Measurements from ENCODE around the gene INPP5F. TPM values are rescaled to one million over a fixed set of nuclear protein-coding genes. Genes with fewer than 3 reads are reported as not detected.
"Not testable (repeated sequence)": the region's sequence is repeated elsewhere in the genome, so short reads cannot be mapped to it uniquely, and the experiment has no call there.

Gene INPP5F
- total and polyA plus RNA-seq, 2 donors, result 9.4 to 10.8 TPM

- Histone ChIP-seq H3K4me1 (ENCODE audit: control insufficient read depth in 2 of 2, insufficient read depth in 2 of 2, low read length in 2 of 2) (no peaks in the 10 kb centered on the region), H3K27me3 (ENCODE audit: control insufficient read depth in 2 of 2, insufficient read depth in 1 of 2, low read length in 1 of 2) (no peaks in the 10 kb centered on the region), H3K9me3 (ENCODE audit: control insufficient read depth in 2 of 2, insufficient read depth in 1 of 2, low read length in 1 of 2) (no peaks in the 10 kb centered on the region), H3K36me3 (ENCODE audit: control insufficient read depth in 2 of 2, insufficient read depth in 2 of 2, low read length in 1 of 2) (no peaks in the 10 kb centered on the region), H3K27ac (ENCODE audit: low read depth in 1 of 2, low read length in 1 of 2) (no peak overlapping the region), H3K4me3 (ENCODE audit: low read length in 2 of 2) (no peak overlapping the region)
- no peak for DNase-seq (ENCODE audit: low read depth in 6 of 9, low spot score in 9 of 9)
- 98% methylated on average over 3 of the region's 3 CpGs for WGBS
Observed at GRCh38 chr10:119762035-119762434, 36.2 kb downstream of the INPP5F start.

- Histone ChIP-seq H3K4me3 (ENCODE audit: low read length in 2 of 2) (no peak overlapping the region), H3K4me1 (ENCODE audit: control insufficient read depth in 2 of 2, insufficient read depth in 2 of 2, low read length in 2 of 2) (no peaks in the 10 kb centered on the region), H3K27me3 (ENCODE audit: control insufficient read depth in 2 of 2, insufficient read depth in 1 of 2, low read length in 1 of 2) (no peaks in the 10 kb centered on the region), H3K9me3 (ENCODE audit: control insufficient read depth in 2 of 2, insufficient read depth in 1 of 2, low read length in 1 of 2) (no peaks in the 10 kb centered on the region), H3K27ac (ENCODE audit: low read depth in 1 of 2, low read length in 1 of 2) (no peak overlapping the region), H3K36me3 (ENCODE audit: control insufficient read depth in 2 of 2, insufficient read depth in 2 of 2, low read length in 1 of 2) (no peaks in the 10 kb centered on the region)
- 97% methylated on average over 8 of the region's 8 CpGs for WGBS
- DNase-seq (ENCODE audit: low read depth in 6 of 9, low spot score in 9 of 9), result no peak
Observed at GRCh38 chr10:119762805-119763798, 37.3 kb downstream of the INPP5F start.

GRCh38 chr10:119768455-119769094 lies 42.7 kb downstream of the INPP5F start:
- H3K27ac ChIP-seq (ENCODE audit: low read depth in 1 of 2, low read length in 1 of 2), result no peak overlapping the region
- no peak overlapping the region for H3K4me3 ChIP-seq (ENCODE audit: low read length in 2 of 2)
- no peaks in the 10 kb centered on the region for H3K27me3 ChIP-seq (ENCODE audit: control insufficient read depth in 2 of 2, insufficient read depth in 1 of 2, low read length in 1 of 2)
- H3K9me3 ChIP-seq (ENCODE audit: control insufficient read depth in 2 of 2, insufficient read depth in 1 of 2, low read length in 1 of 2), result no peaks in the 10 kb centered on the region
- 65% methylated on average over 4 of the region's 4 CpGs for WGBS
- H3K36me3 ChIP-seq (ENCODE audit: control insufficient read depth in 2 of 2, insufficient read depth in 2 of 2, low read length in 1 of 2), result no peaks in the 10 kb centered on the region
- DNase-seq (ENCODE audit: low read depth in 6 of 9, low spot score in 9 of 9), result no peak
- no peaks in the 10 kb centered on the region for H3K4me1 ChIP-seq (ENCODE audit: control insufficient read depth in 2 of 2, insufficient read depth in 2 of 2, low read length in 2 of 2)

- Histone ChIP-seq H3K4me3 (ENCODE audit: low read length in 2 of 2) (no peak overlapping the region), H3K4me1 (ENCODE audit: control insufficient read depth in 2 of 2, insufficient read depth in 2 of 2, low read length in 2 of 2) (no peaks in the 10 kb centered on the region), H3K36me3 (ENCODE audit: control insufficient read depth in 2 of 2, insufficient read depth in 2 of 2, low read length in 1 of 2) (no peaks in the 10 kb centered on the region), H3K9me3 (ENCODE audit: control insufficient read depth in 2 of 2, insufficient read depth in 1 of 2, low read length in 1 of 2) (no peaks in the 10 kb centered on the region), H3K27me3 (ENCODE audit: control insufficient read depth in 2 of 2, insufficient read depth in 1 of 2, low read length in 1 of 2) (no peaks in the 10 kb centered on the region), H3K27ac (ENCODE audit: low read depth in 1 of 2, low read length in 1 of 2) (no peak overlapping the region)
- DNase-seq (ENCODE audit: low read depth in 6 of 9, low spot score in 9 of 9), result no peak
- 87% methylated on average over 2 of the region's 2 CpGs for WGBS
Observed at GRCh38 chr10:119769886-119770285, 44.0 kb downstream of the INPP5F start.

GRCh38 chr10:119770928-119771327 lies 45.1 kb downstream of the INPP5F start:
- H3K9me3 ChIP-seq (ENCODE audit: control insufficient read depth in 2 of 2, insufficient read depth in 1 of 2, low read length in 1 of 2), result no peaks in the 10 kb centered on the region
- 97% methylated on average over 2 of the region's 2 CpGs for WGBS
- no peaks in the 10 kb centered on the region for H3K4me1 ChIP-seq (ENCODE audit: control insufficient read depth in 2 of 2, insufficient read depth in 2 of 2, low read length in 2 of 2)
- H3K27me3 ChIP-seq (ENCODE audit: control insufficient read depth in 2 of 2, insufficient read depth in 1 of 2, low read length in 1 of 2), result no peaks in the 10 kb centered on the region
- no peak for DNase-seq (ENCODE audit: low read depth in 6 of 9, low spot score in 9 of 9)
- no peaks in the 10 kb centered on the region for H3K36me3 ChIP-seq (ENCODE audit: control insufficient read depth in 2 of 2, insufficient read depth in 2 of 2, low read length in 1 of 2)
- no peak overlapping the region for H3K27ac ChIP-seq (ENCODE audit: low read depth in 1 of 2, low read length in 1 of 2)
- H3K4me3 ChIP-seq (ENCODE audit: low read length in 2 of 2), result no peak overlapping the region

GRCh38 chr10:119772334-119772733 lies 46.5 kb downstream of the INPP5F start:
- peaks cover 0 to 3% of the 10 kb centered on the region in 2 donors for H3K36me3 ChIP-seq (ENCODE audit: control insufficient read depth in 2 of 2, insufficient read depth in 2 of 2, low read length in 1 of 2)
- DNase-seq (ENCODE audit: low read depth in 6 of 9, low spot score in 9 of 9), result no peak
- H3K4me3 ChIP-seq (ENCODE audit: low read length in 2 of 2), result no peak overlapping the region
- H3K4me1 ChIP-seq (ENCODE audit: control insufficient read depth in 2 of 2, insufficient read depth in 2 of 2, low read length in 2 of 2), result no peaks in the 10 kb centered on the region
- H3K9me3 ChIP-seq (ENCODE audit: control insufficient read depth in 2 of 2, insufficient read depth in 1 of 2, low read length in 1 of 2), result no peaks in the 10 kb centered on the region
- no peak overlapping the region for H3K27ac ChIP-seq (ENCODE audit: low read depth in 1 of 2, low read length in 1 of 2)
- H3K27me3 ChIP-seq (ENCODE audit: control insufficient read depth in 2 of 2, insufficient read depth in 1 of 2, low read length in 1 of 2), result no peaks in the 10 kb centered on the region
- 97% methylated on average over 4 of the region's 4 CpGs for WGBS

- H3K36me3 ChIP-seq (ENCODE audit: control insufficient read depth in 2 of 2, insufficient read depth in 2 of 2, low read length in 1 of 2); DNase-seq (ENCODE audit: low read depth in 6 of 9, low spot score in 9 of 9); H3K4me3 ChIP-seq (ENCODE audit: low read length in 2 of 2); H3K27me3 ChIP-seq (ENCODE audit: control insufficient read depth in 2 of 2, insufficient read depth in 1 of 2, low read length in 1 of 2); H3K4me1 ChIP-seq (ENCODE audit: control insufficient read depth in 2 of 2, insufficient read depth in 2 of 2, low read length in 2 of 2); H3K27ac ChIP-seq (ENCODE audit: low read depth in 1 of 2, low read length in 1 of 2); H3K9me3 ChIP-seq (ENCODE audit: control insufficient read depth in 2 of 2, insufficient read depth in 1 of 2, low read length in 1 of 2): not testable (repeated sequence)
- WGBS, result 98% methylated on average over 3 of the region's 3 CpGs
Observed at GRCh38 chr10:119773041-119773440, 47.2 kb downstream of the INPP5F start.

- WGBS, result 97% methylated on average over 1 of the region's 1 CpG
- Histone ChIP-seq H3K27me3 (ENCODE audit: control insufficient read depth in 2 of 2, insufficient read depth in 1 of 2, low read length in 1 of 2) (no peaks in the 10 kb centered on the region), H3K27ac (ENCODE audit: low read depth in 1 of 2, low read length in 1 of 2) (no peak overlapping the region), H3K4me1 (ENCODE audit: control insufficient read depth in 2 of 2, insufficient read depth in 2 of 2, low read length in 2 of 2) (no peaks in the 10 kb centered on the region), H3K36me3 (ENCODE audit: control insufficient read depth in 2 of 2, insufficient read depth in 2 of 2, low read length in 1 of 2) (peaks cover 0 to 3% of the 10 kb centered on the region in 2 donors), H3K4me3 (ENCODE audit: low read length in 2 of 2) (no peak overlapping the region), H3K9me3 (ENCODE audit: control insufficient read depth in 2 of 2, insufficient read depth in 1 of 2, low read length in 1 of 2) (no peaks in the 10 kb centered on the region)
- DNase-seq (ENCODE audit: low read depth in 6 of 9, low spot score in 9 of 9), result no peak
Observed at GRCh38 chr10:119775529-119775928, 49.7 kb downstream of the INPP5F start.

- 48% methylated on average over 1 of the region's 1 CpG for WGBS
Observed at GRCh38 chr10:119776536-119776935, 50.7 kb downstream of the INPP5F start.

More at GRCh38 chr10:119776536-119776935, 50.7 kb downstream of the INPP5F start:
- Histone ChIP-seq H3K4me3 (ENCODE audit: low read length in 2 of 2) (no peak overlapping the region), H3K4me1 (ENCODE audit: control insufficient read depth in 2 of 2, insufficient read depth in 2 of 2, low read length in 2 of 2) (no peaks in the 10 kb centered on the region), H3K27me3 (ENCODE audit: control insufficient read depth in 2 of 2, insufficient read depth in 1 of 2, low read length in 1 of 2) (no peaks in the 10 kb centered on the region), H3K36me3 (ENCODE audit: control insufficient read depth in 2 of 2, insufficient read depth in 2 of 2, low read length in 1 of 2) (peaks cover 0 to 3% of the 10 kb centered on the region in 2 donors), H3K27ac (ENCODE audit: low read depth in 1 of 2, low read length in 1 of 2) (no peak overlapping the region), H3K9me3 (ENCODE audit: control insufficient read depth in 2 of 2, insufficient read depth in 1 of 2, low read length in 1 of 2) (no peaks in the 10 kb centered on the region)
- no peak for DNase-seq (ENCODE audit: low read depth in 6 of 9, low spot score in 9 of 9)

All from thymus (tissue), 11 donors.